Inferior parietal cortex (tissue), 1 donor: ENCODE results near the gene ALDOB.

ENCODE experiments used
- DNase-seq: peaks from one replicate; pipeline ENCODE4 v3.0.0-alpha.2; 2016; ENCODE audit errors: extremely low spot score

ALDOB gene

GRCh38 chr9:101455656-101456240, 20.2 kb upstream of the ALDOB start:
- DNase-seq: no peak

GRCh38 chr9:101453776-101454570, 18.4 kb upstream of the ALDOB start:
- no peak for DNase-seq

GRCh38 chr9:101451498-101451897, 15.9 kb upstream of the ALDOB start:
- DNase-seq: no peak

GRCh38 chr9:101450931-101451330, 15.4 kb upstream of the ALDOB start:
- DNase-seq: no peak

GRCh38 chr9:101449071-101449721, 13.6 kb upstream of the ALDOB start:
- DNase-seq: peak; percentile 64

GRCh38 chr9:101448680-101449070, 13.1 kb upstream of the ALDOB start:
- no peak for DNase-seq

GRCh38 chr9:101446732-101447131, 11.2 kb upstream of the ALDOB start:
- DNase-seq: no peak

GRCh38 chr9:101445353-101446029, 9.9 kb upstream of the ALDOB start:
- no peak for DNase-seq

GRCh38 chr9:101443364-101443771, 7.8 kb upstream of the ALDOB start:
- no peak for DNase-seq

- no peak for DNase-seq
Measured at GRCh38 chr9:101442736-101443135, 7.2 kb upstream of the ALDOB start.

GRCh38 chr9:101442318-101442717, 6.7 kb upstream of the ALDOB start:
- no peak for DNase-seq

- DNase-seq: no peak
Measured at GRCh38 chr9:101440714-101441230, 5.2 kb upstream of the ALDOB start.

- no peak for DNase-seq
Measured at GRCh38 chr9:101438523-101438922, 2.9 kb upstream of the ALDOB start.

GRCh38 chr9:101437806-101438232, 2.2 kb upstream of the ALDOB start:
- no peak for DNase-seq

GRCh38 chr9:101434998-101435397, 576 bp downstream of the ALDOB start:
- DNase-seq: no peak

- no peak for DNase-seq
Measured at GRCh38 chr9:101433229-101433628, 2.3 kb downstream of the ALDOB start.

- no peak for DNase-seq
Measured at GRCh38 chr9:101432740-101433139, 2.8 kb downstream of the ALDOB start.

GRCh38 chr9:101432171-101432570, 3.4 kb downstream of the ALDOB start:
- DNase-seq: no peak

- no peak for DNase-seq
Measured at GRCh38 chr9:101429736-101430135, 5.8 kb downstream of the ALDOB start.

GRCh38 chr9:101428909-101429308, 6.7 kb downstream of the ALDOB start:
- no peak for DNase-seq

- DNase-seq: no peak
Measured at GRCh38 chr9:101427957-101428655, 7.5 kb downstream of the ALDOB start.

- no peak for DNase-seq
Measured at GRCh38 chr9:101427358-101427757, 8.2 kb downstream of the ALDOB start.
